Stimulated activated CD4-positive, alpha-beta T cell treated with anti-CD3 and anti-CD28 coated beads, TNF-alpha, amount 100 ng/mL, for 4 hours (primary cell): ENCODE results near the gene FGF21.
"Not testable (repeated sequence)": the region's sequence is repeated elsewhere in the genome, so short reads cannot be mapped to it uniquely, and the experiment has no call there.

Experiments used
- DNase-seq, 3 experiments: peaks; one replicate each; pipeline ENCODE4 v3.0.0-alpha.2; 2020; ENCODE audit warnings: low read depth in 3 of 3

Gene FGF21

DNA sequence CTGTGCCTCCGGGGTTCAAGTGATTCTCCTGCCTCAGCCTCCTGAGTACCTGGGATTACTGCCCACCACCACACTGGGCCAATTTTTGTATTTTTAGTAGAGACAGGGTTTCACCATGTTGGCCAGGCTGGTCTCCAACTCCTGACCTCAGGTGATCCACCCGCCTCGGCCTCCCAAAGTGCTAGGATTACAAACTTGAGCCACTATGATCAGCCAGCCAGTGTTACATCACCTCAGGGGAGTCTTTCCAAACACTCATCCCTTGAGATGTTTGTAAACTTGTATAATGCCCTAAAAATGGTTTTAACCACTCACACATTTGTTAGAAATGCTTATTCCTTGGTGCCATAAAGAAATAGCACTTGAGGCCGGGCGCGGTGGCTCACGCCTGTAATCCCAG, 31.1 kb downstream of the FGF21 start:
- not testable (repeated sequence) for DNase-seq

DNA sequence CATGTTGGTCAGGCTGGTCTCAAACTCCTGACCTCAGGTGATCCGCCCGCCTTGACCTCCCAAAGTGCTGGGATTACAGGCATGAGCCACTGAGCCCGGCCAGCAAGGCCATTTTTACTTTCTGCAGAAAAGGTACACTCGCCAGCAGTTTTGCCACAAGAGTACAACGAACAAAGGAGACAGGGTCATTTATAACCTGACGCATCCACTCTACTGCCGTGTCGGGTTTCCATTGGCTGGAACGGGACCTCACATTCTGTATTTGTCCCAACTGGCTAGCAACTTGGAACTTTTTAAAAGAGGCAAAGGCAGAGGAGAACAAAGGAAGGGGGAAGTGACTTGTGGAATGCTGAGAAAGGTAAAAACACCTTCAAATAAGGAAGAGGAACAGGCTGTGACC, 32.0 kb downstream of the FGF21 start:
- DNase-seq = not testable (repeated sequence)

DNA sequence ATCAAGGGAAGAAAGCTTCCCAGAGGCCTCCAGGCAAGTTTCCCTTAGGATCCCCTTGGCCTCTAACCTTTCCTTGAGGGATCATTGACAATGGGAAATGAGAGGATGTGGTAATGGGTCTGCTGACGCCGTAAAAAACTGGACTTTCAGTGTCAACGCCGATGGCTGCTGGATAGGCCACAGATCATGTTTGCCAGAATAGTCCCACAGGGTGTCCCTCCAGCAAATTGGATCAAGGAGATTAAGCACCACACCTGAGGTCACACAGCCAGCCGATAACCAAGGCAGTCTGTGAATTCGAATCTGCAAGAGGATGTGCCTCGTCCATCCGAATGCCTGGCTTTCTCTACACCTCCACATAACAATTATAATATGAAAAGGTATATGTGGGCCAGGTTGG, 37.9 kb downstream of the FGF21 start:
- no peak for DNase-seq

DNA sequence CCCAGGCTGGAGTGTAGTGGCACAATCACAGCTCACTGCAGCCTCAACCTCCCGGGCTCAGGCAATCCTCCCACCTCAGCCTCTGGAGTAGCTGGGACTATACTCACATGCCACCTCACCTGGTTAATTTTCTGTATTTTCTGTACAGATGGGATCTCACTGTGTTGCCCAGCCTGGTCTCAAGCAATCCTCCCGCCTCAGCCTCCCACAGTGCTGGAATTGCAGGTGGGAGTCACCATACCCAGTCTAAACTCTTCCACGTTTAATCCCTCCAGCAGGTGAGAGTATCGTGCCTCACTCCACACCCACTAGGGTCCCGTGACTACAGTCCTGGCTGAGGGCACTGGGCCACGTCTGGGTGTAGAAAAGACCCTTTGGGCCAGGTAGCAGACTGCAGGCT, 39.0 kb downstream of the FGF21 start:
- DNase-seq = no peak

DNA sequence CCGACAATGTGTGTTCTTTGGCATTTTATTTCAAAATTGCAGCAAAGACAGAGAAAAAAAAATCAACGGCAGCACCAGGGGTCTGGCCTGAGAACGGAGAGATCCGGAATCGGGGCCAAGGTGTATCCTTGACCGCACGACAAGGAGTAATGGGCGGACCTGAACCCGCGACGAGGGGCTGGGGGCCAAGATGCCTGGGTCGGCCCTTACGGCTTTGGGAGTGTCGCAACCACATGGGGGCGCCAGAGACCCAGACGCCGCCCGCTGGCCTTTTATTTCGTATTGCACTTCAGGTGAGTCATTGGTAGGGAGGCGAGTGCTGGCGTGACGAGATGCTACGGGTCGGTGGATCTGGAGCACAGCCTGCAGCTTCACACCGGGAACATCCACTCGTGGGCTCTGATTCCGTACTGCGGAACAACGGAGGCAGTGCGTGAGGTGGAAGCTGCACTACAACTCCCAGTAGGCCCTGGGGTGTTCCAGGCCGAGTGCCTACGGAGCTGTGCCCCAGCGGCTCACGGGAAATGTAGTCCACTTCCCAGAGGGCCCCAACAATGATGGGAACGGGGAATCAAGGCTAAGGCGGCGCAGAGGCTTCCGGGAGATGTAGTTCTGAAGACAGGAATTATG, 39.8 kb downstream of the FGF21 start:
- DNase-seq = peak; percentile 69 to 71 (median 69)

DNA sequence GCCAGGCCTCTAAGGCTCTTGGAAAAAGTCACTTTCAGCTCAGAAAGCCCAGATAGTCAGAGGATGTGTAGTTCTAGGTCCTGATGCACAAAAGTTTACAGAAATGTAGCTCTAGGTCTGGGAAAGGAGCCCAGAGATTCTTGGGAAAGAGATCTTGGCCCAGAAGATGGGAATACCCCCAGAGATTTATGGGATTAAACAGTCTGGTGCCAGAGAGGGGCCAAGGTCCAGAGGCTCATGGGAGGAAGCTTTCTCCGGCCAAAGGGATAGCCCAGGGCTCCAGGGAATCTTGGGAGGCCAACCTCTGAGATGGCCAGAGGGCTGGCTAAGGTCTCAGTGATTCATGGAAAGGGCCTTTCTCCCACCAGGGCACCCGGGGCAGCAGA, 40.4 kb downstream of the FGF21 start:
- DNase-seq = no peak

DNA sequence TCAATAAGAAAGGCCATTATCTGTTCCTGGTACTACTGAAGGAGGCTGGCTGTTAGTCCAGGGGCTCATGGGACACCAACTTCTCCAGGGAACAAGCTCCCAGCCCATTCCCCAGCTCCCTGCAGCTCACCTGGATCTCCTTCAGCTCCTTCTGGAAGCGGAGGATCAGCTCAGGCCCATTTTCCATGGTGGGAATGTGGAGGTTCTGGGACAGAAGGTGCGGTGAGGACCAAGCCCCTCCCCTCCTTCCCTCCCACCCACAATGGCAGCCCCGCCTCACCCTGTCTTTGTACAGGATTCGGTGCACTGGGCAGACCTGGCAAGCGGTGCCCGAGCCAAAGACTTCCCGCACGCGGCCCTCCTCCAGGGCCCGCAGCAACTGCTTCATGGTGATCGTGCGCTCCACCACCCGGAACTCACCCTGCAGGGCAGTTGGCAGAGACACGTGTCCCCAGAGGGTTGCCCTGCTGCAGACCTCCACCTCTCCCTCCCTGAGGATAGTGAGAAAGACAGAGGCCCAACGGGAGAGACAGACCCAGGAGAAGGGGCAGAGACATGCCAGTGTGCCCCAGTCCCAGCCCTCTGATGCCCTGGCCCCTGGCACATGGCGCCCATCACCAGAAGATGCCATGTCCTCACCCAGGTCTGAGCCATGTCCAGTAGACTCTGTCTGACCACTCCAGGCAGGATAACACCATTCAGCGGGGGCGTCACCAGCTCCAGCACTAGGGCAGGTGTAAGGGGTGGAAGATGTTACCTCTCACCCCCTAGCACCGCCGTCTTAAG, 41.2 kb downstream of the FGF21 start:
- no peak for DNase-seq

DNA sequence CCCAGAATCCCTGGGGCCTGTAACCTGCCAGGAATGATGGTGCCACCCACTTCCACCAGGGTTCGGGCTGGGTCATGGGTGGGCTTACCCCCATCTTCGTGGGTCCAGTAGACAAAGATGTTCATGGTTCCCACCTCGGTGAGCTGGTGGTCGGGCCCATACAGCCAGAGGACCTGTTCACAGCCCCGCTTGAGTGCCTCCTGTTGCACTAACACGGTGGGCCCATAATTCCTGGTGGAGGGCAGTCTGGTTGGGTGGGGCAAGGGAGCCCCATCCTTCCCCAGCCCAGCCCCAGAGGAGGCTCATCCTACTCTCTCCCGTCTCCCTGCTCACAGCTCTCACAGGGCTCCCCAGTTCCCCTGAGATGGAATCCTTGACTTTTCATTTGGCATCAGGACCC, 41.8 kb downstream of the FGF21 start:
- DNase-seq = no peak

DNA sequence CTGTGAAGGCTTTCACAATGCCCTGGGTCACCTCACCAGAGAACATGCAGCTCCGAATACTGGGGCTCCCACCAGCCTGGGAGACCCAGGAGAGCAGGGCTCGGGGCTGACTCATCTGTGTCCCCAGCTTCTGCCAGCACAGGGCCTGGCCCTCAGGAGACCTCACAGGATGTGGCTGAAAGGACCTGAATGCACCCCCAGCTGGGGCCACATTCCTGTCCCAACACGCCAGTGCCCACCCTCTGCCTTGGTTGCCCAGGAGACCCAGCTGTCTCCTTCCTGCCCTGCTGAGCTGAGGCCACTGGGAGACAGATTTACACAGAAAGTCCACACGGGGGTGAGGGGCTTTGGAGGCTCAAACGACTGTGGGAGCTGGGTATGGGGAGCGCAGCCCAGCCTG, 43.6 kb downstream of the FGF21 start:
- no peak for DNase-seq

DNA sequence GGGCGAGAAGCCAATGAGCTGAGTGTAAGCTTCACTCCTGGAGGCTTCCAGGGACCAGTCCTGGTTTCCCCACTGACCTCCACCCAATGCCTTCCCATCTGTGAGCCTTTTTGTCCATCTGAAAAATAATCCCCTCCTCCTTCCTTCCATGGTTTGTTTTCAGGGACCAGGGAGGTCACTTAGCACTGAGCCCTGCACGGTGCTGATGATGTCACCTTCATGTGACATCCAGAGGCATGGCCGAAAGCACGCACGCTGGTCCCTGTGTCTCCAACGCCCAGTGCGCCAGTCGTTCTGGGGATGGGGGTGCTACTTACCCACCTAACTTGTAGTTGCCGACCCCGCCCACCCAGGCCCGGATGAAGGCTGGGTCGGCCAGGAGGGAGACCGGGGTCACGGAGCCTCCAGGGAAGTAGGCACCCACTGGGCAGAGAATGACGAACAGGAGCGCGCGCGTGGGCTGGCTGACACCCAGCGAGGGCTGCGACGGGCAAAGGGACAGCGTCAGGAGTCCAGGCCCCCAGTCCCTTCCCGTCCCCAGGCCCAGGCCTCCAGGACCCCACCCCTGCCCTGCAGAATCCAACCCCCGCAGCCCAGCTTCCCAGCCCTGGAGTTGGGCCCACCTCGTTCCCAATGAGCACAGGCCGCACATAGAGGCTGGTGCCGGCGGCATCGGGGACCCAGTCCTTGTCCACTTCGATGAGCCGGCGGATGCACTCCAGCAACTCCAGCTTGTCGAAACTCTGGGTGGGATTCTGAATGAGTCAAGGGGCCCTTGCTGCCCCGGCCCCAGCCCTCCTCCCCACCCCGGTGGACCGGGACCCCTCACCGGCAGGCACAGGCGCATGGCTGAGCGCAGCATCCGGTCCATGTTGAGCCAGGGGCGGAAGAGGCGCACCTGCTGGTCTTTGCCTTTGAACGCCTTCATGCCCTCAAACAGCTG, 44.3 kb downstream of the FGF21 start:
- DNase-seq = no peak

DNA sequence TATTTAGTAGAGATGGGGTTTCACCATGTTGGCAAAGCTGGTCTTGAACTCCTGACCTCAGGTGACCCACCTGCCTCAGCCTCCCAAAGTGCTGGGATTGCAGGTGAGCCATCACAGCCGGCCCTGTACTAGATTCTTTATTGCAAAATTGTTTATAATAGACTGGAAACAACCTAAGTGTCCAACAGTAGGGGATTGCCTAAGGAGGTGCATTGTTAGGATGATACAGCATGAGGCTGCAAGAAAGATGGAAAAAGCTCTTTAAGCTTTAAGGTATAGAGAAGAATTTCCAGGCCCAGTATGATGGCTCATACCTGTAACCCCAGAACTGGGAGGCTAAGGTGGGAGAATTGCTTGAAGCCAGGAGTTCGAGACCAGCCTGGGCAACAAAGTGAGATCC, 47.3 kb downstream of the FGF21 start:
- no peak for DNase-seq

DNA sequence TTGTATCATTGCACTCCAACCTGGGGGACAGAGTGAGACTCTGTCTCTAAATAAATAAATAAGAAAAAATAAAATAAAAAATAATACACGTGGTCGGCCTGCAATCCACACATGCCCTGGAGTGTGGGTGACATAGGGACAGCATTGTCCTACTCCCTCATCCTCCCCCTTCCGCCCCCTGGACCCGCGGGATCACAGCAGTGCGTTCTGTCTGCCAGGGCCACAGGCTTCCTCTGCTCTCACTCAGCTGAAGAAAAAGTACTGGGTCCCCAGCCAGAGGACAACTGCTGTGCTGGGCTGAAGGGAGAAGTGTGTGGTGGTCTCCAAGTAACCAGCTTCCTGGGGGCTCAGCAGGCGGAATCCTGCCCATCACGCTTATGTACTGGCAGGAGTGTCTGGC, 49.2 kb downstream of the FGF21 start:
- no peak for DNase-seq

DNA sequence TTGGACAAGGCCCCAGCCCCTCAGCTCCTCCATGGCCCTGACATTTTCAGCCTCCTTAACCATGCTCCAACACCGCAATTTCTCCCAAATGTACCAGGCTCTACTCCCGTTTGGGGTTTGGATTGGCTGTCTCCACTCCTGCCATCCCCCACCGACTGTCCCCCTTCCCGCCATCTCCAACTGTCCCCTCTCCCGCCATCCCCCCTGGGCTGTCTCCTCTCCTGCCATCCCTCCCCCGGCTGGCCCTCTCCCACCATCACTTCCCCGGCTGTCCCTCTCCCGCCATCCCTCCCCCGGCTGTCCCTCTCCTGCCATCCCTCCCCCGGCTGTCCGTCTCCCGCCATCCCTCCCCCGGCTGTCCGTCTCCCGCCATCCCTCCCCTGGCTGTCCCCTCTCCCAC, 50.1 kb downstream of the FGF21 start:
- DNase-seq = no peak

DNA sequence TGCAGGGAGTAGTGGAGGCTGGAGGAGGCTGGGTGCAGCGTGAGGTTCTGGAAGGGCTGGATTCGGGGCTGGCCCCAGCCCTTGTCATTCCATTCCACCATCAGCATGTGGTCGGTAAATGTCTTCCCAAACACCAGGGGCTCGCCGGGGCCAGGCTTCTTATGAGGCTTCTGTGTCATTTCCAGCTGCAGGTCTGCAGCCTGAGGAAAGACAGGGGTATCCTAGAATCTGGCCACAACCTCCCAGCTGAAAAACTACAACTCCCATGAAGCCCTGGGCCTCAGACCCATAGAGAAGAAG, 51.1 kb downstream of the FGF21 start:
- DNase-seq = no peak

DNA sequence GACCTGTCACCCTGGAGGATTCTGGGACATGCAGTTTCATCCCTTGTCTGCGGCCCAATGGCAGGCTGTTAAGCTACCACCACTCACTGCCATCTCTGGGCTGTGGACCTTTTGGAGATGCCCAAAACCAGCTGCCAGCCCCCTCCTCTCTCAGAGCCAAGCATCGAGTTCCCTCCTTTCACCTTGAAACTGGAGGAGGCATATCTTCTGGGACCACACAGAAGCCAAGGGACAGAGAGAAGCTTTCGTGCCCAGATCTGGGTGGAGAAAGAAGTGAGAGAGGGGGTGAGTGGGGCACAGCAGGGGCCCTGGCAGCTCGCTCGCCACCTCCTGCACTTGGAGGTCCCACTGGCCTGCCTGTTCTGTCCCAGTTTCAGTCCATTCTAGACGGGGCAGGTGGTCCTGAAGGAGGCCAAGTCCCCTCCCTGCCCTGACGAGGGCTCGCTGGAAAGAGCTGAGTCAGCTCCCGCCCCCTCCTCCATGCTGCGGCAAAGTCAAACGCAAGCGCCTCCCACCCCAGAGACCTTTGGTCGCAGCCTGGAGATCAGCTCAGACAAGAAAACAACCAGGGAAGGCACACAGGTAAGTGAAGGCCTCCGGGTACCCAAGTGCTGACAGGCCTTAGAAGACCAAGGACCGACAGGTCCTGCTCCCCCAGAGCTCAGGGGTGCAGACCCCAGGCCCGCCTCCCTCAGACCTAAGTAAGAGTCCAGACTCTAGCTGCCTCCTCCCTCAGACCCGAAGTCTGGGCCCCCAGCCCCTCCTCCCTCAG, 51.7 kb downstream of the FGF21 start:
- DNase-seq = no peak

DNA sequence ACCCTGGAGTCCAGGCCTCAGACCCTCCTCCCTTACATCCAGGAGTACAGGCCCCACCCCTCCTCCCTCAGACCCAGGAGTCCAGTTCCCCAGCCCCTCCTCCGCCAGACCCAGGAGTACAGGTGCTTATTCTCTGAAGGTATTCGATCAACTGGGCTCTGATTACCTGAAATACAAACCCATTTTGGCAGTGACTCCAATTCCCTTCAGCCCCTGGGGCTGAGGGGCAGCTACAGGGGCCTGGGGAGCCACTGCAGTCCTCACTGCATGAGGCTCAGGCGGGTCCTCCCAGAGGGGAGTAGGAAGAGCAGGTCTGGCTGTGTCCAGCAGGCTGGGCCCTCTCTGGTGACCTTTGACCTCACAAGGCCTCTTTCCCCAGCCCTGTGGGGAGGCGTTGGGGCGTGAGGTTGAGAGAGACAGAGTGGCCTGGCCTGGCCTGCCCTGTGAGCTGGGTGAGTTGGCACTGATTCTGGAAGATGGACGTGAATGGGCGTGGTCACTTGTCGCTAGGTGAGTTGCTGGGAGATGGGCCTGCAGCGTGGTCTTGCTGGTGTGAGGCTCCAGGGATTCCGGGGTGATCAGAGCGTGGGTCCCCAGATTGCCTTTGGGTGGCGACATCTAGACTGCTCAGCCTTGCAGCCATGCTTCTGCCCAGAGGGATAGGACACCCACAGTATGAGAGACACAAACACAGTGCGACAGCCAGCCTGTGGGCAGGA, 52.4 kb downstream of the FGF21 start:
- DNase-seq = no peak
